GM21360 (cell line): Measurements from ENCODE around the gene IL4R.
A peak's percentile ranks its signal among the peaks of the same experiment; 100 is the strongest.

Experiments used
- ATAC-seq: cut with Tn5 transposase; IDR thresholded peaks from one replicate; pipeline ENCODE4 v1.9.1; 2021; ENCODE audit warnings: mild to moderate bottlenecking, moderate library complexity; ENCODE audit not compliant: unreplicated experiment

The IL4R gene

GRCh38 chr16:27314161-27314723 is 468 bp downstream of the IL4R start:
- ATAC-seq, result peak; percentile 24

DNA sequence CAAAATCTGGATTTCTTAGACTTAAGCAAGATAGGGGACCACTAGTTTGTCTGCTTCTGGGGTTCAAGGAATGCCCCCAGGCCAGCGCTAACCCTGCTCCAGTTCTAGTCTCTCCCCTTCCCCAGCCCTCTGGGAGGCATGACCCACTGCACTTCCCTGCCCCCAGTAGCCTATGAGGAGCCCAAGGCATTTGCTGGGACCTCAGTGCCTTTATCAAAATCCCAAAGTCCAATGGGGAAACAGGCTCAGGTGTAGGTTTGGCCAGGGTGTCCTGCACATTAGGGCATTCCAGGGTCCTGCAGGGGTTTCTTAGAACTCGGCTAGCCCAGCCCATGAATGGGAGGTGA is 1.2 kb downstream of the IL4R start:
- no peak for ATAC-seq

GRCh38 chr16:27315333-27316037 is 1.7 kb downstream of the IL4R start:
- ATAC-seq, result no peak

- ATAC-seq, result no peak
Observed at GRCh38 chr16:27316038-27316680, 2.4 kb downstream of the IL4R start.

GRCh38 chr16:27317320-27317719 is 3.5 kb downstream of the IL4R start:
- no peak for ATAC-seq

DNA sequence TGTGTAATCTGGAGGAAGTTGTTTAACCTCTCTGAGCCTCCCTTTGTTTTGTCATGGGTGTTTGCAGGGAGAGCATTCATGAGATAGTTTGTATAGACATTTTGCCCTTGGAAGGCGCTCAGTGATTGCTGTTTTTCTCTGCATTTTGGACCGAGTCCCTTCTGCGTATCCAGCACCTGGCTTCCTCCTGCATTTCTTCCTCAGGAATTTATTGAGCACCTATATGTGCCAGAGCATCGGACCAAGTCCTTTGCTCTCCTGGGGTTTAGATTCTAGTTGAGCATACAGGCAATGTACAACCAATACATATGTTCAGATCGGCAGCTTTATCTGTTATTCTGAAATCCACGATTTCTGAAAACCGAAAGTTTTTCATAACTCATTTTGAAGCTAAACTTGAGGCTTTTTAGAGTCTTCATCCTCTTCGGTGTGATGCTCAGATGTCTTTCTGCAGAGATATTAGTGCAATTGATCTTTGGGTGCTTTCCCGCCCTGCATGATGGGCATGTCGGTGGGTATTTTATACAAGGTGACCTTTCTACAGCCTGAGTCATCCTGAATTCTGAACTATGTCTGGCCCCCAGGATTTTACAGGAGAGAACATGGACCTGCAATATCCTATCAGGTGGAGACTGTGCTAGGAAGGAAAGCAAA is 4.1 kb downstream of the IL4R start:
- ATAC-seq, result no peak

- ATAC-seq, result no peak
Observed at GRCh38 chr16:27318392-27319256, 4.8 kb downstream of the IL4R start.

DNA sequence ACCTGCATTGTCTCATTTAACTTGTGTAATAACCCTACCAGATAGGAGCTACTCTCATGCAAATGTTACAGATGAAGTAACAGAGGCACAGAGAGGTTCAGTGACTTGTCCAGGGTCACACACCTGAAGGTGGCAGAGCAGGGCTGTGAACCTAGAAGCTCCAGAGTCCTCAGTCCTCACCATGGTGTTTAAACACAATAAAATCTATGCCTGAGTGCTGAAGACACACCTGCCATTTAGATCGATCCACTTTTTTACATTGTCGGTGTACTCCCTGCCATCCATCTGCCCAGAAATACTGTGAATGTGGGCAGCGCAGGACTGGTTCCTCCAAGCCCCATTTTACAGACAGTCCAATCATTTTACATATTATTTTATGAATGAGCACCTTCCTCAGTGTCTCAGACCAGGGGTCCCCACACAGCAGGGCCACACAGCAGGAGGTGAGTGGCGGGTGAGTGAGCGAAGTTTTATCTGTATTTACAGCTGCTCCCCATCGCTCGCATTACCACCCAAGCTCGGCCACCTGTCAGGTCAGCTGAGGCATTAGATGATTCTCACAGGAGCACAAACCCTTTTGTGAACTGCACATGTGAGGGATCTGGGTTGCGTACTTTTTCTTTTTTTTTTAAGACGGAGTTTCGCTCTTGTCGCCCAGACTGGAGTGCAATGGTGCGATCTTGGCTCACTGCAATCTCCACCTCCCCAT is 5.6 kb downstream of the IL4R start:
- no peak for ATAC-seq

DNA sequence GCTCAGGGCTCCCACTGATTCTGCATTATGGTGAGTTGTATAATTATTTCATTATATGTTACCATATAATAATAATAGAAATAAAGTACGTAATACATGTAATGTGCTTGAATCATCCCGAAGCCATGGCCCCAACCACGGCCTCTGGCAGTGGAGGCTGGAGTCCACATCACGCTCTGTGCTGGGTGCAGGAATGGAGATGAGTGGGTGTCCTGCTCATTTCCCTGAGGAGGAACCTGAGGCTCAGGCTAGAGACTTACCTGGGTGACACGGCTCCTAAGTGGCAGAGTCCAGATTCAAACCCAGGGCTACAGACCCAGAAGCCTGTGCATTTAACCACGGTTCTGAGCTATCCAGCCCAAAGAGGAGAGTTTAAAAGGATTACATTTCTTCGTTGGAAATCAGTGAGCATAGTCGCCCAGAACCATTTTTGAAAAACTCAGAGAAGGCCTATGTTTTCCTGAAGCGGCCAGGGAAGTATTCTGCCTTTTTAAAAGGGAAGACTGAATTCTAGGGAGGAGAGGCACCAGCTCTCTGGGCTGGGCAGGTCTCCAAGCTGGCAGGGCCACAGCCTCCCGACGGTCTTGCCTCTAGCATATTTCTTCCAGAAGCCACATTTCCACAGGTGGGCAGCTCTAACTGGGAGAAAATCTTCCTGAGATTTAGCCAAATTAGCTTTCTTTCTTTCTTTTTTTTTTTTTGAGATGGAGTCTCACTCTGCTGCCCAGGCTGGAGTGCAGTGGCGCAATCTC is 6.7 kb downstream of the IL4R start:
- no peak for ATAC-seq

DNA sequence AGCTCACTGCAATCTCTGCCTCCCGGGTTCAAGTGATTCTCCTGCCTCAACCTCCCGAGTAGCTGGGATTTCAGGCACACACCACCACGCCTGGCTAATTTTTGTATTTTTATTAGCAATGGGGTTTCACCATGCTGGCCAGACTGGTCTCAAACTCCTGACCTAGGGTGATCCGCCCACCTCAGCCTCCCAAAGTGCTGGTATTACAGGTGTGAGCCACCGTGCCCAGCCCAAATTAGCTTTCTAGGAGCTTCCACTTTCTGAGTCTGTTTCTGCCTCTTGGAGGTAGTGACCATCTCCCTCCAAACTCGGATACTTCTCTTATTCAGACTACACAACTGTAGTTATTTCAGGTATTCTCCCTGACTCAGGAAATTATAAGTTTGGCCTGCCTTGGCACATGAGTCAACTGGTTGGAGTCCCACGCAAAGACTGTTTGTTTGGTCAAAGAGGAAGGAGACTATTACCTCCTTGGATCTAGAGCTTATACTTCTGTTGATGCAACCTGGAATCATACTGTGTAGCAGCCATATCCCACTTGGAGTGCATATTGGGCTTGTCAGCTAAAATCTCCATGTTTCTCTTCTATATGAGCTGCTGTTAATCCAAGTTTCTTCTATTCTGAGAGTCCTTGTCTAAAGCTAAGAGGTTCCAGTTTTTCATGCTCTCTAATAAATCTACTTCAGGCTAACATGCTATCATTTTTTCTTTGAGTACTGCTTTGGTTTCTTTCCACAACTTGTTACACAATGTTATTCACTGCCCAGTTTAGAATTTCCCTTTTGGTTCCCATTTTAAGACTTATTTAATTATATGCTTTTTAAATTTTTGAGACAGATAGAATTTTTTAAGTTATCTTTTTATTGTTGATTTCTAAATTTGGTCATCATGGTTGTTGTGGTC is 7.5 kb downstream of the IL4R start:
- ATAC-seq, result no peak

DNA sequence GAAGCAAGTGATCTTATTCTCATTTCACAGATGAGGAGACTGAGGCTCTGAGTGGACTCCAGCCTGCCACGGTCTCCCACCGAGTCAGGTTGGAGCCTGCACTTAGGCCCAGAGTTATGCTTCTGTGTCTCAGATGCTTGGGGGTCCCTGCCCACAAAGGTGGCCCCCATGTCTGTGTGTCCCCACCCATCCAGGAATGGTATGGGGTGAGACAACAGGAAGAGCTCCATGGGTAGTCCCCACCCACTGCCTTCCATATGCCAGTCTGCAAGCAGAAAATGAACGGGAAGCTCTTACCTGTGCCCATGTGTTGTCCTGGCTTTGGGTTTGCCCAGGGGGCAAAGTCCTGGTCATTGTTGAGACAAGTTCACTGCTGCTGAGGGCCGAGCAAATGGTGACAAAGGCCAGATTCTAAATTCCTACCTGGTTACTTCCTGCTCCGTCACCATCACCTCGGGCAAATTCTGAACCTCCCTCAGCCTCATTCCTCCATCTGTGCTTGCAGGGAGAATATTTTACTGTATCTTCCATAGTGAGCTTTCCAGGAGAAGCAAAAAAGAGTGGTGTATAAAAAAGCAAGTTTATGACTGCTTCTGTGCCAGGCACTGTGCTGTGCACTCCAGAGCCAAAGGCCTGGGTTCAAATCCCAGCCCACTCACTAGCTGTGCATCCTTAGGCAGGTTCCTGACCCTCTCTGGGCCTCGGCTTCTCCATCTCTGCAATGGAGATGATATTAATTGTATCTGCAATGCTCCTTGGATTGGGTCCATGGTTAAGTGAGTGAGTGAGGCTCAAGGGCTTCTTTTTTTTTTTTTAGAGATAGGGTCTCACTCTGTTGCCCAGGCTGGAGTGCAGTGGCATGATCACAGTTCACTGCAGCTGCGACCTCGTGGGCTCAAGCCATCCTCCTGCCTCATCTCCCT is 9.3 kb downstream of the IL4R start:
- no peak for ATAC-seq

GRCh38 chr16:27323781-27324561 is 10.2 kb downstream of the IL4R start:
- no peak for ATAC-seq

DNA sequence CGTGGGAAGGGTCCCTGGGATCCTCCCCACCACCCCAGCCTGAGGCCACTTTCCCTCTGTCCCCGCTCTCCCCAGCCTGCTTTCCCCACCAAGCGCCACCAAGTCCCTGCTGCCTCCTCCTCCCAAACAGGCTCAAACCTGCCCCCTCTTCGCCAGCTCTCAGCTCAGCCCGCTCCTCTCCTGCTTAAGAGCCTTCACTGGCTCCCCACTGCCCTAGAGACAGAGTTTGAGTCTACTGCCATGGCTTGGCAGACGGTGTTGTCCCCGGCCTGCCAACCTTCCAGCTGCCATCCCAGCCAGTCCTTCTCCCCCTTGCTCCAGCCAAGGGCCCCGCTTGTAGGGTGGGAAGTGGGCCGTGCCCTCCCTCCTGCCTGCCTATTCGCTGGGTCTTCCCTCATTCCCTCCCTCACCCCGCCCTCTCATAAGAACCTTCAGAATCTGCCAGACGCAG is 11.1 kb downstream of the IL4R start:
- no peak for ATAC-seq

- no peak for ATAC-seq
Observed at GRCh38 chr16:27325736-27326135, 12.0 kb downstream of the IL4R start.

- ATAC-seq, result no peak
Observed at GRCh38 chr16:27326251-27326650, 12.5 kb downstream of the IL4R start.

GRCh38 chr16:27326738-27327585 is 13.2 kb downstream of the IL4R start:
- no peak for ATAC-seq
